ENCODE data around the gene LY6G5C. TPM values are rescaled to one million over a fixed set of nuclear protein-coding genes. Genes with fewer than 3 reads are reported as not detected.

LY6G5C gene
- total RNA-seq, 4 donors from 2014 or later: 1.0 to 4.4 (median 3.8) TPM; not detected in 1

GRCh38 chr6:31630177-31630934 is 50.5 kb downstream of the LY6G5C start:
- Histone ChIP-seq H3K36me3 (no peaks in the 10 kb centered on the region), H3K27me3 (no peaks in the 10 kb centered on the region), H3K9me3 (no peaks in the 10 kb centered on the region), H3K27ac (no peak overlapping the region), H3K4me3 (no peak overlapping the region), H3K4me1 (no peaks in the 10 kb centered on the region)
- no peak for DNase-seq
- no peak for TF ChIP-seq POLR2A (IDR thresholded peaks at IDR 0.05)
- TF ChIP-seq CTCF (IDR thresholded peaks at IDR 0.05): no peak
- intact Hi-C loops (cut with DNase I; ENCODE audit: low total_unique reads): no loop called here

DNA sequence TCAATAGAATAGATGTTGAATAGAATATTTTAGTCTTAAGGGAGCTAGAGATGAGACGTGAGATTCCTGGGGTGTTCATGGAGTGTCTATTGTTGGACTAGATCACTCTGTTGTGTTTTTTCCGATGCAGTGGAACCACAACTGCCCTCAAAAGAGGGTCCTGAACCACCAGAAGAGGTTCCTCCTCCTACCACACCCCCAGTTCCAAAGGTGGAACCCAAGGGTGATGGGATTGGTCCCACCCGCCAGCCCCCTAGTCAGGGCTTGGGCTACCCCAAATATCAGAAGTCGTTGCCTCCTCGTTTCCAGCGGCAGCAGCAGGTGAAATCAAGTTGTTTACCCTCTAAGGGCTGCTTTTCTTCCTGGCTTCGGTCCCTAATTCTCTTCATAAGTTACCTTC is 51.9 kb downstream of the LY6G5C start:
- DNase-seq: no peak

DNA sequence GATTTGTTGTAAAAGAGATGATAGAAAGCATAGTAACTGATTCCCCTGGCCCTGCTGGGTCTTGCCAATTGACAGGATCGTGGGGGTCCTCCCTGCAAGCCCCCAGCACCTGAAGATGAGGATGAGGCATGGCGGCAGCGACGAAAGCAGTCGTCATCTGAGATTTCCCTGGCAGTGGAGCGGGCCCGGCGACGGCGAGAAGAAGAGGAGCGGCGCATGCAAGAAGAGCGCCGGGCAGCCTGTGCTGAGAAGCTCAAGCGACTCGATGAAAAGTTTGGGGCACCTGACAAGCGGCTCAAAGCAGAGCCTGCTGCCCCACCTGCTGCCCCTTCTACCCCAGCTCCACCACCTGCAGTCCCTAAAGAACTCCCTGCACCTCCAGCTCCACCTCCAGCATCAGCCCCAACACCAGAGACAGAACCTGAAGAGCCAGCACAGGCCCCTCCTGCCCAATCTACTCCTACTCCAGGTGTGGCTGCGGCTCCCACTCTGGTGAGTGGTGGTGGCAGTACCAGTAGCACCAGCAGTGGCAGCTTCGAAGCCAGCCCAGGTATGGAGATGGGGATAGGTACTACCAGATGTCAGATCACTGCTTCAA is 53.1 kb downstream of the LY6G5C start:
- no peak overlapping the region for H3K4me3 ChIP-seq
- no peaks in the 10 kb centered on the region for H3K27me3 ChIP-seq
- no peak for DNase-seq
- no peaks in the 10 kb centered on the region for H3K36me3 ChIP-seq
- no peak overlapping the region for H3K27ac ChIP-seq
- TF ChIP-seq CTCF (IDR thresholded peaks at IDR 0.05): no peak
- TF ChIP-seq POLR2A (IDR thresholded peaks at IDR 0.05): no peak
- intact Hi-C loops (cut with DNase I; ENCODE audit: low total_unique reads): no loop called here
- no peaks in the 10 kb centered on the region for H3K9me3 ChIP-seq
- no peaks in the 10 kb centered on the region for H3K4me1 ChIP-seq

More for the DNA sequence above, 51.9 kb downstream of the LY6G5C start:
- intact Hi-C loops (cut with DNase I; ENCODE audit: low total_unique reads): no loop called here
- TF ChIP-seq CTCF (IDR thresholded peaks at IDR 0.05): no peak
- no peak for TF ChIP-seq POLR2A (IDR thresholded peaks at IDR 0.05)
- Histone ChIP-seq H3K4me3 (no peak overlapping the region), H3K4me1 (no peaks in the 10 kb centered on the region), H3K27me3 (no peaks in the 10 kb centered on the region), H3K36me3 (no peaks in the 10 kb centered on the region), H3K27ac (no peak overlapping the region), H3K9me3 (no peaks in the 10 kb centered on the region)

- no peaks in the 10 kb centered on the region for H3K36me3 ChIP-seq
Observed at GRCh38 chr6:31626952-31627351, 53.9 kb downstream of the LY6G5C start.

More at GRCh38 chr6:31626952-31627351, 53.9 kb downstream of the LY6G5C start:
- no peak for DNase-seq
- intact Hi-C loops (cut with DNase I; ENCODE audit: low total_unique reads): no loop called here
- Histone ChIP-seq H3K4me3 (no peak overlapping the region), H3K9me3 (no peaks in the 10 kb centered on the region), H3K4me1 (peaks cover 0 to 6% of the 10 kb centered on the region in 2 donors), H3K27ac (no peak overlapping the region), H3K27me3 (no peaks in the 10 kb centered on the region)
- TF ChIP-seq CTCF (IDR thresholded peaks at IDR 0.05) (no peak), POLR2A (IDR thresholded peaks at IDR 0.05) (no peak)

Small RNA genes lying within 50 kb of the gene (microRNA-seq; reads per million reads assigned to microRNA genes)
- not detected for gene MIR4646 (ENCODE audit: borderline microRNAs expressed, borderline replicate concordance)
- gene MIR6832 (ENCODE audit: borderline microRNAs expressed, borderline replicate concordance): not detected

Small RNA genes lying within 50 kb of the gene (small RNA-seq; reads per million reads assigned to genes)
- gene LY6G6D: not detected
- gene MIR4646: not detected
- gene MIR6832: not detected
- gene RF00019: not detected

Other genes with a start within 250 kb of the LY6G5C start
- gene MICB, start 182.9 kb downstream of the LY6G5C start, total RNA-seq: 1 to 10 TPM; 1.9 to 4.8 (median 2.9) TPM
- gene MCCD1, start 152.1 kb downstream of the LY6G5C start, total RNA-seq: not detected
- 100 to 1,000 TPM; 119 to 429 (median 282) TPM for gene DDX39B, start 139.1 kb downstream of the LY6G5C start, total RNA-seq
- gene ATP6V1G2, start 134.5 kb downstream of the LY6G5C start, total RNA-seq: 1 to 10 TPM in 2 of 4 donors, not detected in 2; 1.2 to 1.6 TPM
- 10 to 100 TPM; 19.7 to 38.5 (median 20.8) TPM for gene NFKBIL1, start 133.5 kb downstream of the LY6G5C start, total RNA-seq
- under 1 TPM in 1 of 4 donors, not detected in 3; 0.30 TPM for gene LTA, start 108.8 kb downstream of the LY6G5C start, total RNA-seq
- 1 to 10 TPM in 1 of 4 donors, not detected in 3; 1.3 TPM for gene TNF, start 105.5 kb downstream of the LY6G5C start, total RNA-seq
- 1 to 10 TPM in 1 of 4 donors, not detected in 3; 1.5 TPM for gene LTB, start 98.6 kb downstream of the LY6G5C start, total RNA-seq
- gene LST1, start 94.8 kb downstream of the LY6G5C start, total RNA-seq: 100 to 1,000 TPM in 1 of 4 donors, 1 to 10 TPM in 2, not detected in 1; 2.6 to 229 (median 3.2) TPM
- gene NCR3, start 88.1 kb downstream of the LY6G5C start, total RNA-seq: not detected
- gene AIF1, start 65.8 kb downstream of the LY6G5C start, total RNA-seq: 10 to 100 TPM in 2 of 4 donors, 1 to 10 TPM in 2; 1.5 to 25.6 (median 14.5) TPM
- gene PRRC2A, start 60.4 kb downstream of the LY6G5C start, total RNA-seq: 100 to 1,000 TPM in 1 of 4 donors, 10 to 100 TPM in 3; 35.4 to 218 (median 48.0) TPM
- 100 to 1,000 TPM in 3 of 4 donors, 10 to 100 TPM in 1; 92.2 to 233 (median 139) TPM for gene BAG6, start 28.4 kb downstream of the LY6G5C start, total RNA-seq
- gene APOM, start 25.2 kb downstream of the LY6G5C start, total RNA-seq: 1 to 10 TPM in 3 of 4 donors, not detected in 1; 1.9 to 2.9 (median 2.6) TPM
- 10 to 100 TPM in 3 of 4 donors, 1 to 10 TPM in 1; 6.2 to 31.9 (median 24.6) TPM for gene C6orf47, start 20.3 kb downstream of the LY6G5C start, total RNA-seq
- gene GPANK1, start 16.1 kb downstream of the LY6G5C start, total RNA-seq: 10 to 100 TPM in 3 of 4 donors, 1 to 10 TPM in 1; 5.1 to 25.6 (median 15.4) TPM
- 100 to 1,000 TPM in 3 of 4 donors, 10 to 100 TPM in 1; 67.5 to 157 (median 107) TPM for gene CSNK2B, start 15.0 kb downstream of the LY6G5C start, total RNA-seq
- gene LY6G5B, start 11.1 kb downstream of the LY6G5C start, total RNA-seq: 10 to 100 TPM in 1 of 4 donors, 1 to 10 TPM in 3; 1.0 to 27.4 (median 4.3) TPM
- gene ABHD16A, start 22.3 kb upstream of the LY6G5C start, total RNA-seq: 10 to 100 TPM; 25.9 to 50.9 (median 37.9) TPM
- not detected for gene LY6G6F, start 25.8 kb upstream of the LY6G5C start, total RNA-seq
- 1 to 10 TPM in 1 of 4 donors, not detected in 3; 2.0 TPM for gene LY6G6D, start 34.3 kb upstream of the LY6G5C start, total RNA-seq
- 1 to 10 TPM in 1 of 4 donors, not detected in 3; 1.4 TPM for gene LY6G6C, start 40.7 kb upstream of the LY6G5C start, total RNA-seq
- under 1 TPM in 1 of 4 donors, not detected in 3; 0.49 TPM for gene MPIG6B, start 42.3 kb upstream of the LY6G5C start, total RNA-seq
- gene DDAH2, start 48.2 kb upstream of the LY6G5C start, total RNA-seq: 100 to 1,000 TPM in 3 of 4 donors, 10 to 100 TPM in 1; 97.6 to 240 (median 158) TPM
- 100 to 1,000 TPM; 173 to 328 (median 216) TPM for gene CLIC1, start 55.5 kb upstream of the LY6G5C start, total RNA-seq
- gene MSH5, start 58.9 kb upstream of the LY6G5C start, total RNA-seq: 10 to 100 TPM in 3 of 4 donors, not detected in 1; 16.7 to 41.5 (median 22.1) TPM
- 1 to 10 TPM in 2 of 4 donors, not detected in 2; 1.7 to 4.4 TPM for gene SAPCD1, start 81.6 kb upstream of the LY6G5C start, total RNA-seq
- gene VWA7, start 96.3 kb upstream of the LY6G5C start, total RNA-seq: 10 to 100 TPM in 1 of 4 donors, 1 to 10 TPM in 2, under 1 TPM in 1; 0.88 to 24.1 (median 3.1) TPM
- gene VARS1, start 114.7 kb upstream of the LY6G5C start, total RNA-seq: 100 to 1,000 TPM in 1 of 4 donors, 10 to 100 TPM in 3; 35.6 to 118 (median 53.4) TPM
- 100 to 1,000 TPM in 1 of 4 donors, 10 to 100 TPM in 3; 37.1 to 119 (median 58.7) TPM for gene LSM2, start 125.9 kb upstream of the LY6G5C start, total RNA-seq
- gene HSPA1L, start 134.2 kb upstream of the LY6G5C start, total RNA-seq: 1 to 10 TPM in 3 of 4 donors, under 1 TPM in 1; 0.59 to 4.6 (median 2.3) TPM
- gene HSPA1A, start 134.5 kb upstream of the LY6G5C start, total RNA-seq: 100 to 1,000 TPM in 3 of 4 donors, 10 to 100 TPM in 1; 98.8 to 261 (median 170) TPM
- gene HSPA1B, start 146.7 kb upstream of the LY6G5C start, total RNA-seq: 100 to 1,000 TPM in 2 of 4 donors, 10 to 100 TPM in 2; 40.3 to 268 (median 152) TPM
- 10 to 100 TPM; 20.5 to 28.4 (median 23.4) TPM for gene NEU1, start 181.8 kb upstream of the LY6G5C start, total RNA-seq
- gene SLC44A4, start 197.9 kb upstream of the LY6G5C start, total RNA-seq: 10 to 100 TPM in 1 of 4 donors, 1 to 10 TPM in 3; 5.0 to 46.1 (median 5.8) TPM
- 10 to 100 TPM; 13.8 to 72.4 (median 66.2) TPM for gene EHMT2, start 216.6 kb upstream of the LY6G5C start, total RNA-seq
- gene ZBTB12, start 221.0 kb upstream of the LY6G5C start, total RNA-seq: 10 to 100 TPM in 2 of 4 donors, 1 to 10 TPM in 1, not detected in 1; 2.4 to 15.3 (median 11.0) TPM
- 10 to 100 TPM in 1 of 4 donors, 1 to 10 TPM in 3; 4.1 to 24.8 (median 4.6) TPM for gene C2, start 246.7 kb upstream of the LY6G5C start, total RNA-seq